CD14-positive monocyte (primary cell): ENCODE data around the gene TMEM60. TPM values are rescaled to one million over a fixed set of nuclear protein-coding genes. Genes with fewer than 3 reads are reported as not detected.

Experiments
- DNase-seq, 3 donors: peaks; one replicate each; pipeline ENCODE4 v3.0.0-alpha.2; 2011 to 2022
- H2AFZ ChIP-seq: 2 replicates; pipeline ENCODE4 v1.6.0; 2012; ENCODE audit warnings: mild to moderate bottlenecking, low read depth, low read length, inconsistent platforms; ENCODE audit not compliant: insufficient read depth, poor library complexity, severe bottlenecking
- H3K27ac ChIP-seq, 2 donors: 1 replicate in 1 of 2; 2 replicates in 1 of 2; pipeline ENCODE4 v1.5.1; 2012 to 2013; ENCODE audit warnings: low read length in 2 of 2, control low read depth in 1 of 2, inconsistent platforms in 1 of 2, low read depth in 1 of 2, mild to moderate bottlenecking in 1 of 2
- H3K27me3 ChIP-seq, 2 donors: one replicate each; pipeline versions ENCODE4 v1.6.0 to v1.6.1; 2011 to 2013; ENCODE audit warnings: low read length in 2 of 2; ENCODE audit not compliant: control insufficient read depth in 2 of 2, insufficient read depth in 2 of 2
- H3K36me3 ChIP-seq, 2 donors: replicated peaks in 1 of 2; 1 replicate in 1 of 2; 2 replicates in 1 of 2; pipeline versions ENCODE4 v1.5.1 to v1.6.1; 2012 to 2013; ENCODE audit warnings: low read length in 2 of 2, control low read depth in 1 of 2, inconsistent platforms in 1 of 2, mild to moderate bottlenecking in 1 of 2; ENCODE audit not compliant: insufficient read depth in 2 of 2, control insufficient read depth in 1 of 2
- H3K4me1 ChIP-seq, 2 donors: 1 replicate in 1 of 2; 2 replicates in 1 of 2; pipeline versions ENCODE4 v1.5.1 to v1.6.1; 2012 to 2013; ENCODE audit warnings: low read length in 2 of 2, control low read depth in 1 of 2, inconsistent platforms in 1 of 2, mild to moderate bottlenecking in 1 of 2, moderate library complexity in 1 of 2; ENCODE audit not compliant: insufficient read depth in 2 of 2, control insufficient read depth in 1 of 2
- H3K4me2 ChIP-seq: replicated peaks from 2 replicates; pipeline ENCODE3; 2012; ENCODE audit warnings: low read length, moderate library complexity, mild to moderate bottlenecking; ENCODE audit not compliant: poor library complexity, severe bottlenecking; ENCODE audit errors: extremely low read depth
- H3K4me3 ChIP-seq, 3 experiments: fragments of 200-600 bp in 1 of 3; sonication (generic) in 1 of 3; replicated peaks in 1 of 3; 1 replicate in 2 of 3; 2 replicates in 1 of 3; pipeline ENCODE4 v1.5.1; 2011 to 2013; ENCODE audit warnings: low read length in 3 of 3, mild to moderate bottlenecking in 3 of 3, control low read depth in 2 of 3, low read depth in 2 of 3, inconsistent platforms in 1 of 3, moderate library complexity in 1 of 3
- H3K79me2 ChIP-seq: 2 replicates; pipeline ENCODE4 v1.6.0; 2012; ENCODE audit warnings: mild to moderate bottlenecking, control low read depth, inconsistent platforms, low read length, moderate library complexity; ENCODE audit not compliant: insufficient read depth
- H3K9ac ChIP-seq: 2 replicates; pipeline ENCODE4 v1.6.0; 2017; ENCODE audit warnings: low read length, mild to moderate bottlenecking; ENCODE audit not compliant: insufficient read depth, poor library complexity, severe bottlenecking
- H3K9me3 ChIP-seq, 2 donors: replicated peaks in 1 of 2; 1 replicate in 1 of 2; 2 replicates in 1 of 2; pipeline versions ENCODE4 v1.5.1 to v1.6.1; 2012 to 2013; ENCODE audit warnings: low read length in 2 of 2, control low read depth in 1 of 2; ENCODE audit not compliant: control insufficient read depth in 1 of 2, insufficient read depth in 1 of 2
- H4K20me1 ChIP-seq: 2 replicates; pipeline ENCODE4 v1.6.0; 2012; ENCODE audit warnings: mild to moderate bottlenecking, low read length, control low read depth, moderate library complexity; ENCODE audit not compliant: insufficient read depth
- H3K27ac Mint-ChIP-seq, 7 donors: one replicate each; pipeline ENCODE4 v1.8.0; 2020; ENCODE audit warnings: mild to moderate bottlenecking in 7 of 7, mixed read lengths in 7 of 7, moderate library complexity in 6 of 7, inconsistent platforms in 2 of 7
- H3K27me3 Mint-ChIP-seq, 3 donors: one replicate each; pipeline ENCODE4 v1.8.0; 2021 to 2022; ENCODE audit warnings: low read depth in 3 of 3, mild to moderate bottlenecking in 3 of 3, mixed read lengths in 3 of 3, moderate library complexity in 3 of 3, inconsistent platforms in 1 of 3
- H3K36me3 Mint-ChIP-seq, 2 donors: one replicate each; pipeline ENCODE4 v1.8.0; 2020; ENCODE audit warnings: mixed read lengths in 2 of 2, inconsistent platforms in 1 of 2, mild to moderate bottlenecking in 1 of 2
- H3K4me1 Mint-ChIP-seq: one replicate; pipeline ENCODE4 v1.8.0; 2020; ENCODE audit warnings: mild to moderate bottlenecking, mixed read lengths
- H3K4me3 Mint-ChIP-seq, 2 donors: one replicate each; pipeline ENCODE4 v1.8.0; 2020; ENCODE audit warnings: mild to moderate bottlenecking in 2 of 2, mixed read lengths in 2 of 2, moderate library complexity in 1 of 2
- H3K9me3 Mint-ChIP-seq, 7 donors: one replicate each; pipeline ENCODE4 v1.8.0; 2020 to 2022; ENCODE audit warnings: mixed read lengths in 7 of 7, mild to moderate bottlenecking in 6 of 7, moderate library complexity in 6 of 7, inconsistent platforms in 2 of 7
- CTCF ChIP-seq: fragments of 200-600 bp; IDR thresholded peaks from one replicate; pipeline ENCODE4 v1.8.0; 2022; ENCODE audit warnings: antibody characterized with exemption, mild to moderate bottlenecking
- WGBS: methylation state at CpG from one replicate; pipeline ENCODE4 v1.1.5; 2013; ENCODE audit warnings: missing lambda C conversion rate; ENCODE audit not compliant: insufficient coverage; 5-methylcytosine and 5-hydroxymethylcytosine counted together
- intact Hi-C, 2 donors: fragments of 100-400 bp; cut with micrococcal nuclease; formaldehyde crosslinking; loops; one replicate each; pipeline versions ENCODE4 v1.15.0 to v1.15.1; 2023
- polyA plus RNA-seq, 3 donors: library from polyadenylated mRNA; depleted of rRNA in 1 of 3; unstranded in 2 of 3; stranded (reverse) in 1 of 3; fragments of 300-500 nt in 2 of 3; fragments of >200 nt in 1 of 3; fragmentation: Illumina TruSeq in 2 of 3; gene quantifications; 1 replicate in 2 of 3; 2 replicates in 1 of 3; pipeline ENCODE4 v1.2.3, GENCODE V29; 2012 to 2021

Gene TMEM60
- polyA plus RNA-seq, 3 donors: 5.5 to 27.6 (median 25.6) TPM

- peaks cover 6% of the 10 kb centered on the region for H4K20me1 ChIP-seq
- H3K4me2 ChIP-seq: no peak overlapping the region
- WGBS: 94% methylated on average over 7 of the region's 7 CpGs
- H3K27me3 ChIP-seq: no peaks in the 10 kb centered on the region
- no peak for DNase-seq
- H3K9ac ChIP-seq: no peak overlapping the region
- H3K4me1 ChIP-seq: peaks cover 12 to 14% of the 10 kb centered on the region in 2 donors
- H3K27ac ChIP-seq: no peak overlapping the region
- intact Hi-C loops: no loop called here
- Mint-ChIP-seq H3K27me3 (no peaks in the 10 kb centered on the region), H3K4me1 (peaks cover 24% of the 10 kb centered on the region), H3K36me3 (peaks cover 2 to 6% of the 10 kb centered on the region in 2 donors), H3K27ac (no peak overlapping the region), H3K4me3 (no peak overlapping the region), H3K9me3 (peaks cover 0 to 5% (median 0%) of the 10 kb centered on the region in 7 donors)
- peaks cover 71% of the 10 kb centered on the region for H3K79me2 ChIP-seq
- H3K4me3 ChIP-seq: no peak overlapping the region
- H2AFZ ChIP-seq: no peak overlapping the region
- no peaks in the 10 kb centered on the region for H3K36me3 ChIP-seq
- TF ChIP-seq CTCF: no peak
- no peaks in the 10 kb centered on the region for H3K9me3 ChIP-seq
Measured at GRCh38 chr7:77831481-77831880, 33.2 kb upstream of the TMEM60 start.

- no peaks in the 10 kb centered on the region for H3K9me3 ChIP-seq
- H3K36me3 Mint-ChIP-seq: peaks cover 0 to 2% of the 10 kb centered on the region in 2 donors
- no peaks in the 10 kb centered on the region for H3K27me3 Mint-ChIP-seq
- no peaks in the 10 kb centered on the region for H3K36me3 ChIP-seq
- H3K27me3 ChIP-seq: no peaks in the 10 kb centered on the region
- peaks cover 6% of the 10 kb centered on the region for H4K20me1 ChIP-seq
- H3K4me1 ChIP-seq: peaks cover 12 to 14% of the 10 kb centered on the region in 2 donors
- intact Hi-C loops: no loop called here
- no peak overlapping the region for H3K9ac ChIP-seq
- H3K27ac Mint-ChIP-seq: peak overlapping the region in 1 of 7 donors; percentile 73
- no peak overlapping the region for H3K27ac ChIP-seq
- 89% methylated on average over 3 of the region's 8 CpGs for WGBS
- no peak overlapping the region for H3K4me3 ChIP-seq
- H3K4me1 Mint-ChIP-seq: peaks cover 24% of the 10 kb centered on the region
- no peak overlapping the region for H2AFZ ChIP-seq
- H3K9me3 Mint-ChIP-seq: peaks cover 0 to 6% (median 0%) of the 10 kb centered on the region in 7 donors
- H3K4me2 ChIP-seq: no peak overlapping the region
- DNase-seq: no peak
- H3K4me3 Mint-ChIP-seq: no peak overlapping the region
- TF ChIP-seq CTCF: no peak
- peaks cover 72% of the 10 kb centered on the region for H3K79me2 ChIP-seq
Measured at GRCh38 chr7:77830649-77831355, 32.6 kb upstream of the TMEM60 start.
